A549 (cell line): Measurements from ENCODE around the gene CPAMD8.

Source experiments
- CHD2 ChIP-seq: fragments of 150-350 bp; IDR thresholded peaks from 2 replicates; pipeline ENCODE4 v1.6.1; 2014; ENCODE audit warnings: low read length; ENCODE audit not compliant: partially characterized antibody
- EP300 ChIP-seq, 2 experiments: fragments of >200 bp; sonication (Bioruptor Twin); formaldehyde crosslinking; IDR thresholded peaks; 2 replicates in 1 of 2; 3 replicates in 1 of 2; pipeline ENCODE4 v1.6.1; 2016 to 2017
- JUNB ChIP-seq: fragments of >200 bp; sonication (Bioruptor Twin); formaldehyde crosslinking; IDR thresholded peaks from 2 replicates; pipeline ENCODE4 v1.6.1; 2016
- NR3C1 ChIP-seq: fragments of >200 bp; sonication (Bioruptor Twin); formaldehyde crosslinking; IDR thresholded peaks from 3 replicates; pipeline ENCODE4 v1.6.1; 2017
- POLR2A ChIP-seq: IDR thresholded peaks from 2 replicates; pipeline ENCODE4 v1.6.1; 2012; ENCODE audit warnings: mild to moderate bottlenecking, low read length
- TF ChIP-seq, protein P1 (sequence below): fragments of >200 bp; sonication (Bioruptor Twin); formaldehyde crosslinking; IDR thresholded peaks from 3 replicates; pipeline ENCODE4 v1.5.1; 2016
- TF ChIP-seq, protein P2 (sequence below): fragments of 200-600 bp; sonication (generic); IDR thresholded peaks from 2 replicates; pipeline ENCODE4 v1.6.1; 2016; ENCODE audit warnings: antibody characterized with exemption, mild to moderate bottlenecking, moderate library complexity
- TF ChIP-seq, protein P3 (sequence below): IDR thresholded peaks from 2 replicates; pipeline ENCODE4 v1.6.1; 2012
- TF ChIP-seq, protein P4 (sequence below): fragments of >200 bp; sonication (Bioruptor Twin); formaldehyde crosslinking; IDR thresholded peaks from 3 replicates; pipeline ENCODE4 v1.6.1; 2016

DNA sequence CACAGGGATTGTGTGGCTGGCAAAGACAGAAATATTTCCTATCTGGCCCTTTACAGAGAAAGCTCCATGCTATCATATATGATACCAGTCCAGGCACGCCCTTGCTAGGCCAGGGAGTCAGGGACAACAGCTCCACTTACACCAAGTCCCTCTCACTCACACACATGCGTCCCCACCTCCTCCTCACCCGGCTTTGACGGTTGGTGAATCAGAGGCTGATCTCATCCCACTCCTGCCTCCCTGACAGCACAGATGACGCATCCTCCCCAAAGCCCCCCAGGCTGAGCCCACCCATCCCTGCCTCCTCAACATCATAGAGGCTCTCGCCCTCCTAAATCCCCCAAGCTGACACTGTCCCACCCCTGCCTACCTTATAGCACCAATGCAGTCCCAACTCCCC, 75.1 kb downstream of the CPAMD8 start:
- TF ChIP-seq, protein P1, sequence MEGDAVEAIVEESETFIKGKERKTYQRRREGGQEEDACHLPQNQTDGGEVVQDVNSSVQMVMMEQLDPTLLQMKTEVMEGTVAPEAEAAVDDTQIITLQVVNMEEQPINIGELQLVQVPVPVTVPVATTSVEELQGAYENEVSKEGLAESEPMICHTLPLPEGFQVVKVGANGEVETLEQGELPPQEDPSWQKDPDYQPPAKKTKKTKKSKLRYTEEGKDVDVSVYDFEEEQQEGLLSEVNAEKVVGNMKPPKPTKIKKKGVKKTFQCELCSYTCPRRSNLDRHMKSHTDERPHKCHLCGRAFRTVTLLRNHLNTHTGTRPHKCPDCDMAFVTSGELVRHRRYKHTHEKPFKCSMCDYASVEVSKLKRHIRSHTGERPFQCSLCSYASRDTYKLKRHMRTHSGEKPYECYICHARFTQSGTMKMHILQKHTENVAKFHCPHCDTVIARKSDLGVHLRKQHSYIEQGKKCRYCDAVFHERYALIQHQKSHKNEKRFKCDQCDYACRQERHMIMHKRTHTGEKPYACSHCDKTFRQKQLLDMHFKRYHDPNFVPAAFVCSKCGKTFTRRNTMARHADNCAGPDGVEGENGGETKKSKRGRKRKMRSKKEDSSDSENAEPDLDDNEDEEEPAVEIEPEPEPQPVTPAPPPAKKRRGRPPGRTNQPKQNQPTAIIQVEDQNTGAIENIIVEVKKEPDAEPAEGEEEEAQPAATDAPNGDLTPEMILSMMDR, result no peak
- TF ChIP-seq, protein P2, sequence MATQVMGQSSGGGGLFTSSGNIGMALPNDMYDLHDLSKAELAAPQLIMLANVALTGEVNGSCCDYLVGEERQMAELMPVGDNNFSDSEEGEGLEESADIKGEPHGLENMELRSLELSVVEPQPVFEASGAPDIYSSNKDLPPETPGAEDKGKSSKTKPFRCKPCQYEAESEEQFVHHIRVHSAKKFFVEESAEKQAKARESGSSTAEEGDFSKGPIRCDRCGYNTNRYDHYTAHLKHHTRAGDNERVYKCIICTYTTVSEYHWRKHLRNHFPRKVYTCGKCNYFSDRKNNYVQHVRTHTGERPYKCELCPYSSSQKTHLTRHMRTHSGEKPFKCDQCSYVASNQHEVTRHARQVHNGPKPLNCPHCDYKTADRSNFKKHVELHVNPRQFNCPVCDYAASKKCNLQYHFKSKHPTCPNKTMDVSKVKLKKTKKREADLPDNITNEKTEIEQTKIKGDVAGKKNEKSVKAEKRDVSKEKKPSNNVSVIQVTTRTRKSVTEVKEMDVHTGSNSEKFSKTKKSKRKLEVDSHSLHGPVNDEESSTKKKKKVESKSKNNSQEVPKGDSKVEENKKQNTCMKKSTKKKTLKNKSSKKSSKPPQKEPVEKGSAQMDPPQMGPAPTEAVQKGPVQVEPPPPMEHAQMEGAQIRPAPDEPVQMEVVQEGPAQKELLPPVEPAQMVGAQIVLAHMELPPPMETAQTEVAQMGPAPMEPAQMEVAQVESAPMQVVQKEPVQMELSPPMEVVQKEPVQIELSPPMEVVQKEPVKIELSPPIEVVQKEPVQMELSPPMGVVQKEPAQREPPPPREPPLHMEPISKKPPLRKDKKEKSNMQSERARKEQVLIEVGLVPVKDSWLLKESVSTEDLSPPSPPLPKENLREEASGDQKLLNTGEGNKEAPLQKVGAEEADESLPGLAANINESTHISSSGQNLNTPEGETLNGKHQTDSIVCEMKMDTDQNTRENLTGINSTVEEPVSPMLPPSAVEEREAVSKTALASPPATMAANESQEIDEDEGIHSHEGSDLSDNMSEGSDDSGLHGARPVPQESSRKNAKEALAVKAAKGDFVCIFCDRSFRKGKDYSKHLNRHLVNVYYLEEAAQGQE, result no peak
- TF ChIP-seq NR3C1 (no peak), CHD2 (no peak), EP300 (IDR thresholded peaks at IDR 0.05) (no peak), POLR2A (no peak), JUNB (no peak)
- TF ChIP-seq, protein P3, sequence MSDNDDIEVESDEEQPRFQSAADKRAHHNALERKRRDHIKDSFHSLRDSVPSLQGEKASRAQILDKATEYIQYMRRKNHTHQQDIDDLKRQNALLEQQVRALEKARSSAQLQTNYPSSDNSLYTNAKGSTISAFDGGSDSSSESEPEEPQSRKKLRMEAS, result no peak
- TF ChIP-seq, protein P4, sequence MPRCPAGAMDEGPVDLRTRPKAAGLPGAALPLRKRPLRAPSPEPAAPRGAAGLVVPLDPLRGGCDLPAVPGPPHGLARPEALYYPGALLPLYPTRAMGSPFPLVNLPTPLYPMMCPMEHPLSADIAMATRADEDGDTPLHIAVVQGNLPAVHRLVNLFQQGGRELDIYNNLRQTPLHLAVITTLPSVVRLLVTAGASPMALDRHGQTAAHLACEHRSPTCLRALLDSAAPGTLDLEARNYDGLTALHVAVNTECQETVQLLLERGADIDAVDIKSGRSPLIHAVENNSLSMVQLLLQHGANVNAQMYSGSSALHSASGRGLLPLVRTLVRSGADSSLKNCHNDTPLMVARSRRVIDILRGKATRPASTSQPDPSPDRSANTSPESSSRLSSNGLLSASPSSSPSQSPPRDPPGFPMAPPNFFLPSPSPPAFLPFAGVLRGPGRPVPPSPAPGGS, result no peak
